ENCODE measurements around the gene COTL1.
"Not testable (repeated sequence)": the region's sequence is repeated elsewhere in the genome, so short reads cannot be mapped to it uniquely, and the experiment has no call there.

COTL1 gene

GRCh38 chr16:84560269-84560668 is 57.6 kb downstream of the COTL1 start:
- no peak for ATAC-seq
- TF ChIP-seq CSRNP3 (CRISPR knock-in tag; IDR thresholded peaks at IDR 0.05) = no peak
- TF ChIP-seq OSR1 (CRISPR knock-in tag; IDR thresholded peaks at IDR 0.05) = no peak
- TF ChIP-seq PPARA (CRISPR knock-in tag; IDR thresholded peaks at IDR 0.05; ENCODE audit: borderline replicate concordance) = no peak
- TF ChIP-seq POU6F1 (CRISPR knock-in tag; IDR thresholded peaks at IDR 0.05; ENCODE audit: borderline replicate concordance, low read depth) = no peak
- TF ChIP-seq ESRRG (CRISPR knock-in tag; IDR thresholded peaks at IDR 0.05) = no peak
- TF ChIP-seq ZFP30 (CRISPR knock-in tag; IDR thresholded peaks at IDR 0.05) = no peak
- no peak for TF ChIP-seq ARNTL (CRISPR knock-in tag; IDR thresholded peaks at IDR 0.05; ENCODE audit: borderline replicate concordance, low read depth)
- TF ChIP-seq PATZ1 (CRISPR knock-in tag; IDR thresholded peaks at IDR 0.05; ENCODE audit: borderline replicate concordance) = no peak
- TF ChIP-seq CREB5 (CRISPR knock-in tag; IDR thresholded peaks at IDR 0.05; ENCODE audit: low read depth) = no peak
- no peak for TF ChIP-seq ZNF565 (CRISPR knock-in tag; conservative IDR thresholded peaks at IDR 0.05; ENCODE audit: low read depth)

- no peak; the same call in 2 of the 3 replicates for ATAC-seq
- TF ChIP-seq ZNF565 (CRISPR knock-in tag; conservative IDR thresholded peaks at IDR 0.05; ENCODE audit: low read depth) = no peak
- TF ChIP-seq BACH2 (CRISPR knock-in tag; IDR thresholded peaks at IDR 0.05; ENCODE audit: borderline replicate concordance) = no peak
- no peak for TF ChIP-seq RARB (CRISPR knock-in tag; IDR thresholded peaks at IDR 0.05)
- no peak for TF ChIP-seq TSHZ2 (CRISPR knock-in tag; IDR thresholded peaks at IDR 0.05)
- TF ChIP-seq CREB5 (CRISPR knock-in tag; IDR thresholded peaks at IDR 0.05; ENCODE audit: low read depth) = no peak
- TF ChIP-seq GLIS3 (CRISPR knock-in tag; IDR thresholded peaks at IDR 0.05) = no peak
- TF ChIP-seq ISL1 (CRISPR knock-in tag; IDR thresholded peaks at IDR 0.05) = no peak
These were observed 58.5 kb downstream of the COTL1 start for GRCh38 chr16:84559311-84559932.

- not testable (repeated sequence) for ATAC-seq
These were observed 59.0 kb downstream of the COTL1 start for GRCh38 chr16:84558850-84559249.

- ATAC-seq = no peak
- TF ChIP-seq ZNF565 (CRISPR knock-in tag; conservative IDR thresholded peaks at IDR 0.05; ENCODE audit: low read depth) (no peak), CSRNP3 (CRISPR knock-in tag; IDR thresholded peaks at IDR 0.05) (no peak), GLIS3 (CRISPR knock-in tag; IDR thresholded peaks at IDR 0.05) (no peak), ZFP30 (CRISPR knock-in tag; IDR thresholded peaks at IDR 0.05) (no peak), RARB (CRISPR knock-in tag; IDR thresholded peaks at IDR 0.05) (no peak), SNAI2 (CRISPR knock-in tag; IDR thresholded peaks at IDR 0.05) (no peak)
These were observed 60.4 kb downstream of the COTL1 start for GRCh38 chr16:84557504-84557903.

All from SK-N-SH treated with all-trans-retinoic acid at 6 μM for 48 hours (cell line).